Endodermal cell (in vitro differentiated cells): Measurements from ENCODE around the gene SPDEF. TPM values are rescaled to one million over a fixed set of nuclear protein-coding genes. Genes with fewer than 3 reads are reported as not detected.
A peak's percentile ranks its signal among the peaks of the same experiment; 100 is the strongest.

ENCODE experiments used
- DNase-seq: peaks from one replicate; pipeline ENCODE4 v3.0.0-alpha.2; 2017
- H3K27ac ChIP-seq: 2 replicates; pipeline ENCODE4 v1.5.1; 2013; ENCODE audit warnings: mild to moderate bottlenecking, low read depth, low read length, moderate library complexity
- H3K27me3 ChIP-seq: 2 replicates; pipeline ENCODE4 v1.6.1; 2013; ENCODE audit warnings: mild to moderate bottlenecking, low read length, moderate library complexity; ENCODE audit not compliant: insufficient read depth, control insufficient read depth, poor library complexity, severe bottlenecking
- H3K36me3 ChIP-seq: 2 replicates; pipeline ENCODE4 v1.7.0; 2013; ENCODE audit warnings: mild to moderate bottlenecking, low read length, moderate library complexity; ENCODE audit not compliant: control insufficient read depth, insufficient read depth
- H3K4me1 ChIP-seq: one replicate; pipeline ENCODE4 v1.7.0; 2013; ENCODE audit warnings: low read length; ENCODE audit not compliant: control insufficient read depth, insufficient read depth
- H3K4me3 ChIP-seq: 2 replicates; pipeline ENCODE4 v1.5.1; 2013; ENCODE audit warnings: mild to moderate bottlenecking, low read length, moderate library complexity
- H3K9ac ChIP-seq: 2 replicates; pipeline ENCODE4 v1.6.1; 2013; ENCODE audit warnings: mild to moderate bottlenecking, low read length, moderate library complexity; ENCODE audit not compliant: poor library complexity, severe bottlenecking; ENCODE audit errors: extremely low read depth
- H3K9me3 ChIP-seq: 2 replicates; pipeline ENCODE4 v1.6.1; 2013; ENCODE audit warnings: mild to moderate bottlenecking, low read length, moderate library complexity; ENCODE audit not compliant: control insufficient read depth
- H3K27ac Mint-ChIP-seq: 2 replicates; pipeline ENCODE4 v1.8.0; 2020; ENCODE audit warnings: mixed read lengths
- H3K27me3 Mint-ChIP-seq: 2 replicates; pipeline ENCODE4 v1.8.0; 2021; ENCODE audit warnings: mild to moderate bottlenecking, mixed read lengths; ENCODE audit not compliant: insufficient read depth
- H3K36me3 Mint-ChIP-seq: 2 replicates; pipeline ENCODE4 v1.8.0; 2020; ENCODE audit warnings: low read depth, mixed read lengths
- H3K4me1 Mint-ChIP-seq: 2 replicates; pipeline ENCODE4 v1.8.0; 2020; ENCODE audit warnings: mixed read lengths
- H3K4me3 Mint-ChIP-seq: 2 replicates; pipeline ENCODE4 v1.8.0; 2020; ENCODE audit warnings: mild to moderate bottlenecking, moderate library complexity, mixed read lengths
- H3K9me3 Mint-ChIP-seq: 2 replicates; pipeline ENCODE4 v1.8.0; 2020; ENCODE audit warnings: mild to moderate bottlenecking, mixed read lengths
- CTCF ChIP-seq: fragments of 200-600 bp; sonication (generic); conservative IDR thresholded peaks from 2 replicates; pipeline ENCODE4 v1.5.0; 2021; ENCODE audit warnings: antibody characterized with exemption, mild to moderate bottlenecking
- WGBS, 2 experiments: methylation state at CpG; one replicate each; pipeline versions ENCODE4 v1.1.5 to v1.1.7; 2013; ENCODE audit warnings: missing lambda C conversion rate in 2 of 2, mixed read lengths in 1 of 2; ENCODE audit not compliant: insufficient coverage in 1 of 2, insufficient read length in 1 of 2; 5-methylcytosine and 5-hydroxymethylcytosine counted together
- total RNA-seq, 2 donors: library from RNA; stranded (reverse); fragmentation: NEBNext Ultra II Directional in 1 of 2; extraction: Animal tissue kit (Norgen Biotek cat#: 25700) in 1 of 2; gene quantifications; 2 replicates in 1 of 2; 3 replicates in 1 of 2; pipeline ENCODE4 v1.2.1, GENCODE V29; 2021

SPDEF gene
- total RNA-seq, 2 donors from 2014 or later = 1.1 to 2.6 TPM

- no peak overlapping the region for H3K4me3 ChIP-seq
- TF ChIP-seq CTCF = no peak
- H3K9me3 ChIP-seq = no peaks in the 10 kb centered on the region
- H3K4me3 Mint-ChIP-seq = no peak overlapping the region
- peaks cover 13% of the 10 kb centered on the region for H3K36me3 Mint-ChIP-seq
- H3K27ac Mint-ChIP-seq = peak overlapping the region; percentile 58
- H3K4me1 Mint-ChIP-seq = peaks cover 38% of the 10 kb centered on the region
- H3K36me3 ChIP-seq = peaks cover 11% of the 10 kb centered on the region
- H3K27ac ChIP-seq = no peak overlapping the region
- DNase-seq = peak; percentile 53
- H3K27me3 ChIP-seq = peaks cover 29% of the 10 kb centered on the region
- H3K27me3 Mint-ChIP-seq = peaks cover 2% of the 10 kb centered on the region
- WGBS, 2 experiments = 45% methylated on average over 4 of the region's 4 CpGs; no CpG with 5 or more reads in 1 of the 2 experiments
- H3K9ac ChIP-seq = no peak overlapping the region
- H3K9me3 Mint-ChIP-seq = no peaks in the 10 kb centered on the region
- peaks cover 13% of the 10 kb centered on the region for H3K4me1 ChIP-seq
Measured at GRCh38 chr6:34601706-34602105, 45.6 kb upstream of the SPDEF start.

- peaks cover 13% of the 10 kb centered on the region for H3K4me1 ChIP-seq
- H3K36me3 Mint-ChIP-seq = peaks cover 4% of the 10 kb centered on the region
- H3K27ac ChIP-seq = no peak overlapping the region
- H3K9me3 Mint-ChIP-seq = no peaks in the 10 kb centered on the region
- peaks cover 2% of the 10 kb centered on the region for H3K36me3 ChIP-seq
- no peak for DNase-seq
- no peak overlapping the region for H3K4me3 ChIP-seq
- H3K4me1 Mint-ChIP-seq = peaks cover 38% of the 10 kb centered on the region
- no peaks in the 10 kb centered on the region for H3K9me3 ChIP-seq
- no peak overlapping the region for H3K9ac ChIP-seq
- no peak overlapping the region for H3K4me3 Mint-ChIP-seq
- TF ChIP-seq CTCF = no peak
- peaks cover 36% of the 10 kb centered on the region for H3K27me3 ChIP-seq
- H3K27ac Mint-ChIP-seq = no peak overlapping the region
- H3K27me3 Mint-ChIP-seq = peaks cover 2% of the 10 kb centered on the region
- WGBS, 2 experiments = 96 to 98% methylated on average over 3 to 4 of the region's 4 CpGs
Measured at GRCh38 chr6:34600796-34601195, 44.7 kb upstream of the SPDEF start.

GRCh38 chr6:34600101-34600500 lies 44.0 kb upstream of the SPDEF start:
- DNase-seq = no peak

More at GRCh38 chr6:34600101-34600500, 44.0 kb upstream of the SPDEF start:
- no peak overlapping the region for H3K4me3 ChIP-seq
- H3K27me3 Mint-ChIP-seq = peaks cover 2% of the 10 kb centered on the region
- no peaks in the 10 kb centered on the region for H3K9me3 Mint-ChIP-seq
- no peak overlapping the region for H3K4me3 Mint-ChIP-seq
- no peak overlapping the region for H3K27ac Mint-ChIP-seq
- peaks cover 36% of the 10 kb centered on the region for H3K27me3 ChIP-seq
- no peak overlapping the region for H3K9ac ChIP-seq
- no peaks in the 10 kb centered on the region for H3K9me3 ChIP-seq
- WGBS, 2 experiments = 96 to 100% methylated on average over 1 to 5 of the region's 5 CpGs
- H3K4me1 ChIP-seq = peaks cover 13% of the 10 kb centered on the region
- no peaks in the 10 kb centered on the region for H3K36me3 ChIP-seq
- no peak overlapping the region for H3K27ac ChIP-seq
- H3K4me1 Mint-ChIP-seq = peaks cover 38% of the 10 kb centered on the region
- no peak for TF ChIP-seq CTCF
- no peaks in the 10 kb centered on the region for H3K36me3 Mint-ChIP-seq
